Uterus (tissue), 4 donors: Measurements from ENCODE around the gene DCTN5. TPM values are rescaled to one million over a fixed set of nuclear protein-coding genes. Genes with fewer than 3 reads are reported as not detected.

Experiments used
- DNase-seq, 2 donors: peaks; one replicate each; pipeline ENCODE4 v3.0.0-alpha.2; 2019 to 2020
- H3K27ac ChIP-seq, 2 donors: fragments of 200-600 bp; sonication (generic); 1 replicate in 1 of 2; 2 replicates in 1 of 2; pipeline ENCODE4 v1.5.1; 2016 to 2018
- H3K27me3 ChIP-seq, 2 donors: fragments of 200-600 bp; sonication (generic); one replicate each; pipeline ENCODE4 v1.5.1; 2018 to 2019; ENCODE audit warnings: control low read depth in 1 of 2
- H3K36me3 ChIP-seq, 2 donors: fragments of 200-600 bp; sonication (generic); one replicate each; pipeline ENCODE4 v1.5.1; 2019; ENCODE audit warnings: control low read depth in 1 of 2
- H3K4me1 ChIP-seq, 2 donors: fragments of 200-600 bp; sonication (generic); one replicate each; pipeline ENCODE4 v1.5.1; 2018 to 2019; ENCODE audit warnings: control low read depth in 1 of 2
- H3K4me3 ChIP-seq, 2 donors: fragments of 200-600 bp; sonication (generic); 1 replicate in 1 of 2; 2 replicates in 1 of 2; pipeline ENCODE4 v1.5.1; 2018 to 2019; ENCODE audit warnings: mild to moderate bottlenecking in 1 of 2
- H3K9me3 ChIP-seq, 2 donors: fragments of 200-600 bp; sonication (generic); one replicate each; pipeline ENCODE4 v1.5.1; 2019; ENCODE audit warnings: control low read depth in 1 of 2
- POLR2A ChIP-seq, 2 donors: fragments of 450-650 bp; IDR thresholded peaks; one replicate each; pipeline ENCODE4 v1.6.1; 2016; ENCODE audit warnings: antibody characterized with exemption in 2 of 2, mild to moderate bottlenecking in 1 of 2, moderate library complexity in 1 of 2
- intact Hi-C: fragments of 100-400 bp; cut with DNase I; formaldehyde crosslinking; loops from one replicate; pipeline ENCODE4 v1.15.1; 2023; ENCODE audit warnings: low total_unique reads
- total RNA-seq, 4 donors: library from RNA; depleted of rRNA in 3 of 4; stranded (reverse); fragments of >200 nt in 3 of 4; gene quantifications; one replicate each; pipeline versions ENCODE4 v1.1.0 to v1.2.4, GENCODE V29; 2014 to 2023
- TF ChIP-seq, protein P1 (sequence below), 4 experiments: fragments of 200-600 bp in 2 of 4; fragments of 450-650 bp in 2 of 4; sonication (generic) in 2 of 4; IDR thresholded peaks; one replicate each; pipeline ENCODE4 v1.5.1; 2016 to 2019; ENCODE audit warnings: antibody characterized with exemption in 4 of 4, mild to moderate bottlenecking in 2 of 4, moderate library complexity in 1 of 4
- donor health status: DM: yes; HTN: yes; CAD: no.

Gene DCTN5
- total RNA-seq, 4 donors from 2014 or later, result 5.6 to 67.2 (median 27.9) TPM

DNA sequence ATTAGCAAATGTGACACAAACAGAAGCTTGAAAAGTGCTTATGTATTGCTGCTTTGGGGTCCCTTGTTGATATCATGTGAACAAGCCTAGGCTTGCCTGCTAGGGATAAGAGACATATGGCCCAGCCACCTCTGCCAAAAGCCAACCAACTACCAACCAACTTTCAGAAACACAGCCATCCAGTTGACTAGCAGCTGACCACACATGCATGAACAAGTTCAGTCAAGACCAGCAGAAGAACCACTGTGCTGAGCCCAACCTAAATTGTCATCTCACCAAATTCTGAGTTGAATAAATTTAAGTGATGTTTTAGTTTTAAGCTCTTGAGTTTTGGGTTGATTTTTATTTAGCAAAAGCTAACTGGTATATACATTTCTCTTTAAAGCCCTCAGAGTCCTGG lies 68.3 kb downstream of the DCTN5 start:
- Histone ChIP-seq H3K27me3 (peaks cover 0 to 3% of the 10 kb centered on the region in 2 donors), H3K36me3 (no peaks in the 10 kb centered on the region)
- intact Hi-C loops, result no loop called here

DNA sequence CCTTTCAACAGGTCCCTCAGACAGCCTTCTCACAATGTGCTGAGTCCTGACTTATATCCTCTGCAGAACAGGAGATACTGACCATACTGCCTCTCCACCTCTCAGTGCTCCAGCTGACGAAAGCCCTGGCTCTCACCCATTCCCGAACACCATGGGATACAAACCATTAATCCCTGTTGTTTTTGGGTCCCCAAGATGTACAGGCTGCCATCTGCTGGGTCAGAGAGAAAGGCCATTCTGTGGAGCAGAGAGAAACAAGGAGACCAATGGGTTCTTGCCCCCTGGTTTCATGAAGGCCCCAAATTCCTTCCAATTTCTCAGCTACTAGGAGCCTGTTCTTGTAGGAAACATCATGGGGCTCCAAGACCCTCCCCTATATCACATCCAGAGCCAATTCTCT lies 68.7 kb downstream of the DCTN5 start:
- H3K27me3 ChIP-seq, result peaks cover 0 to 3% of the 10 kb centered on the region in 2 donors
- no peak overlapping the region for H3K4me3 ChIP-seq
- no peaks in the 10 kb centered on the region for H3K36me3 ChIP-seq
- peaks cover 0 to 9% of the 10 kb centered on the region in 2 donors for H3K9me3 ChIP-seq
- no peak for DNase-seq
- no peak overlapping the region for H3K27ac ChIP-seq
- intact Hi-C loops, result no loop called here
- TF ChIP-seq, protein P1, sequence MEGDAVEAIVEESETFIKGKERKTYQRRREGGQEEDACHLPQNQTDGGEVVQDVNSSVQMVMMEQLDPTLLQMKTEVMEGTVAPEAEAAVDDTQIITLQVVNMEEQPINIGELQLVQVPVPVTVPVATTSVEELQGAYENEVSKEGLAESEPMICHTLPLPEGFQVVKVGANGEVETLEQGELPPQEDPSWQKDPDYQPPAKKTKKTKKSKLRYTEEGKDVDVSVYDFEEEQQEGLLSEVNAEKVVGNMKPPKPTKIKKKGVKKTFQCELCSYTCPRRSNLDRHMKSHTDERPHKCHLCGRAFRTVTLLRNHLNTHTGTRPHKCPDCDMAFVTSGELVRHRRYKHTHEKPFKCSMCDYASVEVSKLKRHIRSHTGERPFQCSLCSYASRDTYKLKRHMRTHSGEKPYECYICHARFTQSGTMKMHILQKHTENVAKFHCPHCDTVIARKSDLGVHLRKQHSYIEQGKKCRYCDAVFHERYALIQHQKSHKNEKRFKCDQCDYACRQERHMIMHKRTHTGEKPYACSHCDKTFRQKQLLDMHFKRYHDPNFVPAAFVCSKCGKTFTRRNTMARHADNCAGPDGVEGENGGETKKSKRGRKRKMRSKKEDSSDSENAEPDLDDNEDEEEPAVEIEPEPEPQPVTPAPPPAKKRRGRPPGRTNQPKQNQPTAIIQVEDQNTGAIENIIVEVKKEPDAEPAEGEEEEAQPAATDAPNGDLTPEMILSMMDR (IDR thresholded peaks at IDR 0.05), result no peak
- no peak for TF ChIP-seq POLR2A (IDR thresholded peaks at IDR 0.05)
- H3K4me1 ChIP-seq, result no peaks in the 10 kb centered on the region

More for the DNA sequence above, 68.3 kb downstream of the DCTN5 start:
- Histone ChIP-seq H3K4me1 (no peaks in the 10 kb centered on the region), H3K27ac (no peak overlapping the region), H3K4me3 (no peak overlapping the region), H3K9me3 (peaks cover 0 to 9% of the 10 kb centered on the region in 2 donors)
- TF ChIP-seq POLR2A (IDR thresholded peaks at IDR 0.05), result no peak
- TF ChIP-seq, protein P1 (IDR thresholded peaks at IDR 0.05), result no peak
- DNase-seq, result no peak

DNA sequence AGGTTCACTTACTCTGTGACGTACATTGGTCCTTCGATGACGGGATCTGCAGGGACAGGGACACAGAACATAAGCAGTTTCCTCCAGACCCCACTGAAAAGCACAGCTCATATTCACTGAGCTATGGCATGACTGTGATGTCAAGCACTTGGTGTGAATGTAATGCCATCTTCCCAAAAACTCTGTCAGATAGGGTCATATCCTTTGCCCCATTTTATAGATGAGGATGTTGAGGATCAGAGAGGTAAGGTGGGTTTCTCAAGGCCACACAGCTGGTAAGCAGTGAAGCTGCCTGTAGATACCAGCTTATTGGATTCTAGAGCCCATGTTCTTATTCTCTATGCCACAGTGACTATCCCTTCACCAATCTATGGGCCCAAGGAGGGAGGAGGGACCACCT lies 69.2 kb downstream of the DCTN5 start:
- peaks cover 0 to 3% of the 10 kb centered on the region in 2 donors for H3K27me3 ChIP-seq
- TF ChIP-seq POLR2A (IDR thresholded peaks at IDR 0.05), result no peak
- TF ChIP-seq, protein P1 (IDR thresholded peaks at IDR 0.05), result no peak
- intact Hi-C loops, result no loop called here
- peaks cover 0 to 9% of the 10 kb centered on the region in 2 donors for H3K9me3 ChIP-seq
- no peak overlapping the region for H3K27ac ChIP-seq
- no peak overlapping the region for H3K4me3 ChIP-seq
- no peak for DNase-seq
- H3K36me3 ChIP-seq, result no peaks in the 10 kb centered on the region
- H3K4me1 ChIP-seq, result no peaks in the 10 kb centered on the region

DNA sequence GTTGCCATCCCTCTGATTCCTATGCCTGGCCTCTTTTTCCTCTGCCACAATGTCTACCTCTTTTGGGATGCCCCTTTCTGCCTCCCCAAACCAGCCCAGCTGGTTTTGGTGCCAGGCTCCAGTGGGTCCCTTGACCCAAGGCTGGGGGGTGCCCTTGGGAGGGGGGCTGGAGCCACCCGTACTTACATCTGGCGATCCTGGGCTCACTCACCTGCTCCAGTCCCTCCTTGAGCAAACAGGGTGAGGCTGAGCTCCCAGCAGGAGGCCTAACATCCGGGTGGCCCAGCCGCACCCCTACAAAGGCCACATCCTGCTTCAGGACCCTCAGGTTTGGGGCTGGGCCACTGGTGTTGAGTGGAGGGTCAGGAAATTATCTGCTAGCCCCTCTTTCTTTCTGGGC lies 70.5 kb downstream of the DCTN5 start:
- H3K27ac ChIP-seq, result no peak overlapping the region
- TF ChIP-seq, protein P1 (IDR thresholded peaks at IDR 0.05), result no peak
- TF ChIP-seq POLR2A (IDR thresholded peaks at IDR 0.05), result no peak
- intact Hi-C loops, result no loop called here
- no peak for DNase-seq
- H3K9me3 ChIP-seq, result peaks cover 0 to 9% of the 10 kb centered on the region in 2 donors
- peaks cover 0 to 3% of the 10 kb centered on the region in 2 donors for H3K27me3 ChIP-seq
- no peaks in the 10 kb centered on the region for H3K4me1 ChIP-seq
- H3K4me3 ChIP-seq, result no peak overlapping the region
- no peaks in the 10 kb centered on the region for H3K36me3 ChIP-seq

DNA sequence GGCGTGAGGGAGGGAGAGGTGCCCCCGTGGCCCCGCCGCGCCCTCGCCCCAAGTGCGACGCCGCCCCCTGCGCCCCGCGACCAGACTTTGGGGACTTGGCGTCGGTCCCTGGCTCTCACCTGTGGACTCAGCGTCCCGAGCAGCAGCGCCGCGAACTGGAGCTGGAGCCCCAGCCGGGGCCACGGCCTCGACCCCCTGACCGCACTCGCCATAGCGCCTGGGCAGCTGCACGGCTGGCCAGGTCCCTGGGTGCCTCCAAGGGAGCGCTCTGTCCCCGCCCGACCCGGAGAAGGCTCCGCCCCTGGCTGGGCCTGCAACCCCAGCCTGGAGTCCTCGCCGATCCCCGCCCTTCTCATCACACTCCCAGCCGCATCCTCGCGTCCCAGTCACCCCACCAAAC lies 71.7 kb downstream of the DCTN5 start, which contains the start of gene ERN2:
Gene ERN2, minus strand, starts transcription at position 247 of the 400 bp plus-strand sequence. Its CDS starts 35 bp downstream, at position 212.
- Histone ChIP-seq H3K36me3 (no peaks in the 10 kb centered on the region), H3K4me1 (no peaks in the 10 kb centered on the region), H3K4me3 (no peak within 1 kb of the TSS), H3K9me3 (peaks cover 0 to 9% of the 10 kb centered on the region in 2 donors), H3K27ac (no peak within 1 kb of the TSS), H3K27me3 (peaks cover 0 to 3% of the 10 kb centered on the region in 2 donors)
- intact Hi-C loops, result no loop called here
- no peak for DNase-seq
- TF ChIP-seq POLR2A (IDR thresholded peaks at IDR 0.05), result no peak
- TF ChIP-seq, protein P1 (IDR thresholded peaks at IDR 0.05), result no peak
